Caco-2 (cell line): Measurements from ENCODE around the gene TGFB2. TPM values are rescaled to one million over a fixed set of nuclear protein-coding genes. Genes with fewer than 3 reads are reported as not detected.

Source experiments
- BruUV-seq: library from RNA; stranded (reverse); fragments of 400-500 nt; replicated peaks from 2 replicates; lab custom pipeline; 2021; lab: Mats Ljungman, UMichigan
- CTCF ChIA-PET: fragments of 300-600 bp; sonication (Branson Sonifier 250); formaldehyde crosslinking; loops from one replicate; lab custom pipeline; 2022; ENCODE audit warnings: antibody characterized with exemption; lab: Charles Lee
- POLR2A ChIA-PET: fragments of 300-600 bp; sonication (Branson Sonifier 250); formaldehyde crosslinking; loops from one replicate; lab custom pipeline; 2022; ENCODE audit warnings: antibody characterized with exemption; lab: Charles Lee
- DNase-seq, 2 experiments: peaks; one replicate each; pipeline versions ENCODE4 v3.0.0 to v3.0.0-alpha.2; 2020 to 2022
- H3K27me3 ChIP-seq: replicated peaks from 2 replicates; pipeline ENCODE4 v1.6.0; 2011; ENCODE audit warnings: low read length; ENCODE audit not compliant: control insufficient read depth, insufficient read depth
- H3K36me3 ChIP-seq: 2 replicates; pipeline ENCODE4 v1.5.1; 2011; ENCODE audit warnings: low read length; ENCODE audit not compliant: control insufficient read depth, insufficient read depth
- H3K4me1 ChIP-seq: fragments of 250-450 bp; sonication (Bioruptor Pico); 2 replicates; pipeline ENCODE4 v1.5.1; 2020; ENCODE audit warnings: mild to moderate bottlenecking
- H3K4me3 ChIP-seq: 2 replicates; pipeline ENCODE4 v1.5.1; 2011; ENCODE audit warnings: low read depth, mild to moderate bottlenecking, control low read depth, low read length
- H3K9me3 ChIP-seq: fragments of 250-450 bp; sonication (Bioruptor Pico); 2 replicates; pipeline ENCODE4 v1.5.1; 2020; ENCODE audit warnings: mild to moderate bottlenecking, moderate library complexity
- H3K27ac Mint-ChIP-seq: one replicate; pipeline ENCODE4 v1.8.0; 2022; ENCODE audit warnings: mixed read lengths; ENCODE audit not compliant: unreplicated experiment
- H3K27me3 Mint-ChIP-seq: one replicate; pipeline ENCODE4 v1.8.0; 2022; ENCODE audit warnings: mixed read lengths; ENCODE audit not compliant: insufficient read depth, unreplicated experiment
- H3K36me3 Mint-ChIP-seq: one replicate; pipeline ENCODE4 v1.8.0; 2022; ENCODE audit warnings: mild to moderate bottlenecking, mixed read lengths; ENCODE audit not compliant: insufficient read depth, unreplicated experiment
- H3K4me1 Mint-ChIP-seq: one replicate; pipeline ENCODE4 v1.8.0; 2022; ENCODE audit warnings: low read depth, mixed read lengths; ENCODE audit not compliant: unreplicated experiment
- H3K4me3 Mint-ChIP-seq: one replicate; pipeline ENCODE4 v1.8.0; 2022; ENCODE audit warnings: mild to moderate bottlenecking, moderate library complexity, mixed read lengths; ENCODE audit not compliant: unreplicated experiment
- H3K9me3 Mint-ChIP-seq: one replicate; pipeline ENCODE4 v1.8.0; 2022; ENCODE audit warnings: mixed read lengths; ENCODE audit not compliant: unreplicated experiment
- CTCF ChIP-seq, 2 experiments: fragments of 200-600 bp in 1 of 2; IDR thresholded peaks; 1 replicate in 1 of 2; 2 replicates in 1 of 2; pipeline versions ENCODE4 v1.5.1 to v1.8.0; 2011 to 2022; ENCODE audit warnings: antibody characterized with exemption in 1 of 2, control low read depth in 1 of 2, inconsistent platforms in 1 of 2, low read depth in 1 of 2, low read length in 1 of 2, mild to moderate bottlenecking in 1 of 2, moderate library complexity in 1 of 2; ENCODE audit not compliant: insufficient read depth in 1 of 2, severe bottlenecking in 1 of 2, unreplicated experiment in 1 of 2
- intact Hi-C: fragments of 100-400 bp; cut with micrococcal nuclease; formaldehyde crosslinking; loops from one replicate; pipeline ENCODE4 v1.10.0; 2022; ENCODE audit not compliant: unreplicated experiment
- total RNA-seq: library from RNA; stranded (reverse); gene quantifications from 2 replicates; pipeline ENCODE4 v1.2.3, GENCODE V29; 2022

TGFB2 gene
- total RNA-seq, 1 experiment from 2014 or later: 14.2 TPM

- no TSS peak for BruUV-seq
- peaks cover 1% of the 10 kb centered on the region for H3K9me3 Mint-ChIP-seq
- ChIA-PET POLR2A (no interaction called here), CTCF (no interaction called here)
- Histone ChIP-seq H3K36me3 (no peaks in the 10 kb centered on the region), H3K9me3 (no peaks in the 10 kb centered on the region), H3K4me1 (no peaks in the 10 kb centered on the region), H3K27me3 (no peaks in the 10 kb centered on the region), H3K4me3 (no peak overlapping the region)
- no peaks in the 10 kb centered on the region for H3K27me3 Mint-ChIP-seq
- DNase-seq: no peak
- no peak overlapping the region for H3K27ac Mint-ChIP-seq
- intact Hi-C loops: no loop called here
- H3K4me3 Mint-ChIP-seq: no peak overlapping the region
- no peaks in the 10 kb centered on the region for H3K4me1 Mint-ChIP-seq
- TF ChIP-seq CTCF (IDR thresholded peaks at IDR 0.05; ENCODE audit: insufficient read depth in 1 of 2, low read depth in 1 of 2, low read length in 1 of 2, severe bottlenecking in 1 of 2, unreplicated experiment in 1 of 2): no peak
- H3K36me3 Mint-ChIP-seq: peaks cover 7% of the 10 kb centered on the region
Observed at GRCh38 chr1:218424502-218424901, 79.4 kb downstream of the TGFB2 start.

GRCh38 chr1:218425647-218426342 lies 80.7 kb downstream of the TGFB2 start:
- DNase-seq: no peak

GRCh38 chr1:218426343-218426657 lies 81.2 kb downstream of the TGFB2 start:
- Mint-ChIP-seq H3K27me3 (no peaks in the 10 kb centered on the region), H3K4me1 (no peaks in the 10 kb centered on the region), H3K4me3 (no peak overlapping the region), H3K9me3 (no peaks in the 10 kb centered on the region), H3K36me3 (peaks cover 7% of the 10 kb centered on the region), H3K27ac (no peak overlapping the region)
- no peaks in the 10 kb centered on the region for H3K27me3 ChIP-seq
- intact Hi-C loops: no loop called here
- ChIA-PET CTCF (interaction anchor here (0.6 kb wide), 1 partner anchor 642 kb away, joined by 3 read pairs; no protein-coding TSS in a partner anchor), POLR2A (no interaction called here)
- no peaks in the 10 kb centered on the region for H3K9me3 ChIP-seq
- DNase-seq: no peak
- no peak for TF ChIP-seq CTCF (IDR thresholded peaks at IDR 0.05; ENCODE audit: insufficient read depth in 1 of 2, low read depth in 1 of 2, low read length in 1 of 2, severe bottlenecking in 1 of 2, unreplicated experiment in 1 of 2)
- BruUV-seq: no TSS peak
- no peak overlapping the region for H3K4me3 ChIP-seq
- H3K36me3 ChIP-seq: no peaks in the 10 kb centered on the region
- H3K4me1 ChIP-seq: peaks cover 8% of the 10 kb centered on the region; the same call in 1 of the 2 replicates

More at GRCh38 chr1:218425647-218426342, 80.7 kb downstream of the TGFB2 start:
- Mint-ChIP-seq H3K4me3 (no peak overlapping the region), H3K27me3 (no peaks in the 10 kb centered on the region), H3K27ac (no peak overlapping the region), H3K36me3 (peaks cover 7% of the 10 kb centered on the region), H3K4me1 (no peaks in the 10 kb centered on the region), H3K9me3 (no peaks in the 10 kb centered on the region)
- no peaks in the 10 kb centered on the region for H3K27me3 ChIP-seq
- ChIA-PET POLR2A (no interaction called here), CTCF (no interaction called here)
- no peaks in the 10 kb centered on the region for H3K9me3 ChIP-seq
- TF ChIP-seq CTCF (IDR thresholded peaks at IDR 0.05; ENCODE audit: insufficient read depth in 1 of 2, low read depth in 1 of 2, low read length in 1 of 2, severe bottlenecking in 1 of 2, unreplicated experiment in 1 of 2): no peak
- H3K4me1 ChIP-seq: peaks cover 3% of the 10 kb centered on the region; the same call in 1 of the 2 replicates
- no peak overlapping the region for H3K4me3 ChIP-seq
- no peaks in the 10 kb centered on the region for H3K36me3 ChIP-seq
- intact Hi-C loops: no loop called here
- no TSS peak for BruUV-seq
